ENCODE results near the gene FOXP1. TPM values are rescaled to one million over a fixed set of nuclear protein-coding genes. Genes with fewer than 3 reads are reported as not detected.
A peak's percentile ranks its signal among the peaks of the same experiment; 100 is the strongest.

The FOXP1 gene
- 128 TPM for total RNA-seq

DNA sequence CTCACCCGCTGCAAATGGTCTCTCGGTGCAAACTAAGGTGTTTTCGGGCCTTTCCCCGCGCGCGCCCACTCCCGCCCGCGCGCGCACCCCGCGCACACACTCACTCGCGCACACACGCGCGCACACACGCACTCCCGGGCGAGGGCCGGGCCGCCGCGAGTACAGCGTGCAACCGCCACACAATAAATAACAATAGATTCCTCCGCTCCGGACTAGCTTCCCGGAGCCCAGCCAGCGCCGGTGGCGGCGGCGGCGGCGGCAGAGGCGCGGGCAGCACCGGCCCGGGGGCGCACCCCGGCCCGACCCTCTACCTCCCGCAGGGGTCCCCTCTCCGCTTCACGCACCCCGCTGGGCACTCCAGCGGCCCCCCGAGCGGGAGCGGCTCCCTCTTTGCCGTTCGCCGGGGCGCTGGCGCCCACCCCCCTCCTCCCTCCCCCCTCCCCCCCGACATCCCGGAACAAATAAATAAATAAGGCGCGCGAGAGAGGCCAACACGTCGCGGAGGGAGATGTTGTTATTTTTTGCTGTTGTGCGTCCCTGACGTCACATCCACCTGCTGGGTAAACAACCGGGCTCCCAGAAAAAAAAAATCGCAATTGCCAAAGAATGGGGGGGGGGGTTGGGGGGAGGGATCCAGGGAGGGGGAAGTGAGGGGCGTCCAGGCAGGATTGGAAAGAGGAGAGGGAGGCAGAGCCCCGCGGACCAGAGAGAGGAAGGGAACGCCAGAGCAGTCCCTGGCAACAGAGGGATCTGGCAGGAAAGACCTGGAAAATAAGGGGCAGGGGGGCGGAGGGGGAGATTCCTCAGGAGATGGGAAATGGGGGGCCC is at the start of gene FOXP1:
Gene FOXP1, minus strand, starts transcription at position 163 of the 828 bp plus-strand sequence. CDS start 385,347 bp downstream, outside the sequence.
- peak; percentile 84 for DNase-seq (ENCODE audit: low spot score)

GRCh38 chr3:71629711-71630110 is 46.2 kb upstream of the FOXP1 start:
- peak; percentile 40 for DNase-seq (ENCODE audit: low spot score)

- peak; percentile 13 for DNase-seq (ENCODE audit: low spot score)
Measured at GRCh38 chr3:71629289-71629688, 45.8 kb upstream of the FOXP1 start.

GRCh38 chr3:71628522-71628921 is 45.0 kb upstream of the FOXP1 start:
- DNase-seq (ENCODE audit: low spot score) = no peak

DNA sequence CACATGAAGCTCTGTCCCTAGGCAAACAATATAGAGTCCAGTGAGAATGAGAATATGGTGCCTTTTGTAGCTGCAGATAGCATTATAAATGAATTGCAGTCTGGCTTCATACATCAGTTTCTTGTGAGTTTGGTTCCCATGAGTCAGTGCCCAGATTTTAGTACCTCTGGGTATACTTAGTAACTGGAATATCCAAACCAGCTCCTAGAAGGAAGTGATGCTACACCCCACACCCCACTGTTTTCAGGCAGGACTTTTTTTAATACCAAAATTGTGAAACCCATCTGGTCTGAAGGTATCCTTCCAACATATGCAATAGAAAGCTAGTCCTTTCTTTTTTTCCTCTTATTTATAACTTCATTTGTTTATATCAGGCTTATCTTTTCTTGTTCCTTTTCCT is 42.1 kb upstream of the FOXP1 start:
- no peak for DNase-seq (ENCODE audit: low spot score)

- no peak for DNase-seq (ENCODE audit: low spot score)
Measured at GRCh38 chr3:71621825-71622537, 38.5 kb upstream of the FOXP1 start.

DNA sequence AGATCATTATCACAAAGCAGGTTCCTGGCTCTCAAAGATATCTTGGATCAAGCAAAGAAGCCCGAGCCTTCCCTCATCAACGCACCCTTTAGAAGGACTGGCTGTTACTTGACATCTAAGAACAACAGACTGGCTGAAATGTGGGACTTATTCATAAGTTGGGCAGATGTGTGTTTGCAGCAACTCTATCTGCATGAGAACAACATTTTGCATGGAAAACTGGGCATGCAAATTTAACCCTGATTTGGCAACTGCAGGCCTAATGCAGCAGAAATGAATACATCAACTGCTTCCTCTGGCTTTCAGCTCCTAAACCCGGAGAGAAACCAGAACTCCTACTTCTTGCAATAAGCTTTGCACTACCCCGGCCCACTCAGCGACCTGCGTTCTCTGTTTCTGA is 35.0 kb upstream of the FOXP1 start:
- no peak for DNase-seq (ENCODE audit: low spot score)

GRCh38 chr3:71616571-71617021 is 33.1 kb upstream of the FOXP1 start:
- DNase-seq (ENCODE audit: low spot score) = no peak

DNA sequence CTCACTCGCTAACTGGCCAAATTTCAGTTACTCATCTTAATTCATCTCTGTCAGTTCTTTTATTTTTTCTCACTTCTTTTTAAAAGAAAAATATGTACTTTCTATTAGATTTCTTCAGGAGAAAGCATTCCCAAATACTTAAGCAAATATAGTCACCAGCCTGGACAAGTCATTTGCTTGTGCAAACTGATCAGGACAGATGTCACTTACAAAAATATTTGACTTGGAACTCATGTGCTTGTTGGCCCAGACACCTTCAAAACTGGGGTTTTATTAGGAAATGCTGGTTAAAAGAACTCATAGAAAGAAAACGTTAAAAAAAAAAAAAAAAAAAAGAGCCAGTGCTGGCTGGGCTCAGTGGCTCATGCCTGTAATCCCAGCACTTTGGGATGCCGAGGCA is 31.3 kb upstream of the FOXP1 start:
- DNase-seq (ENCODE audit: low spot score) = no peak

DNA sequence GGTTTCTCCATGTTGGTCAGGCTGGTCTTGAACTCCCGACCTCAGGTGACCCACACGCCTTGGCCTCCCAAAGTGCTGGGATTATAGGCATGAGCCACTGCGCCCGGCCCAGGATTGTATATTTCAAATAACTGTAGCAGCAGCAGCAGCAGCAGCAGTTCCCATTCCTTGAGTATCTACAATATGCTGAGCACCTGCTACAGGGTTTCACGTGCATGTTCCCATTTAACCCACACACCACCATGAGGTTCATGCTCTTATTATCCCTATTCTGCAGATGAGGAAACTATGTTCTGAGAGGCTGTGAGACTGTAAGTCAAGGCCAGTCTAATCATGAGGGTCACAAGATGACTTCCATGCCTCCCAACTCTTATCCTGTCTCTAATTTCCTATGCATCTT is 30.9 kb upstream of the FOXP1 start:
- DNase-seq (ENCODE audit: low spot score) = no peak

GRCh38 chr3:71611099-71611498 is 27.6 kb upstream of the FOXP1 start:
- DNase-seq (ENCODE audit: low spot score) = no peak

- DNase-seq (ENCODE audit: low spot score) = no peak
Measured at GRCh38 chr3:71607364-71607763, 23.8 kb upstream of the FOXP1 start.

GRCh38 chr3:71606582-71606981 is 23.1 kb upstream of the FOXP1 start:
- DNase-seq (ENCODE audit: low spot score) = no peak

DNA sequence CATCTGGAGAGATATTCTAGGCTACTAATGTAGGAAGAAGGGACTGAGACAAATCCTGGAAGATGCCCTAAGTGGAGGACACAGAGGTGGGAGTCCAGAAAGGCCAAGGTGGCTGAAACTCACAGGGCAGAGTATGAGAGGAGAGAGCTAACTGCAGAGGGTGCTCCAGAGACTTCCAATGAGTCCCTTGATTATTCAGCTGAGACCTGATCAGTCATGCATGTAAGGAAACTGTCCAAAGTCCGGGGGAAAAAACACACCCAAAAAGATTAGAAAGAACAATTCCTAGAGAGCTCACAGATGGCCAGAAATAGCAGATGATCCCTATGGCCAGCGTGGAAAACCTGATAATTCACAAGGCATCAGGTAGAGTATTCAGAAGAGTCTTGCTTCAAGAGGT is 18.7 kb upstream of the FOXP1 start:
- DNase-seq (ENCODE audit: low spot score) = no peak

- DNase-seq (ENCODE audit: low spot score) = no peak
Measured at GRCh38 chr3:71601811-71602210, 18.3 kb upstream of the FOXP1 start.

- DNase-seq (ENCODE audit: low spot score) = no peak
Measured at GRCh38 chr3:71600646-71601288, 17.2 kb upstream of the FOXP1 start.

DNA sequence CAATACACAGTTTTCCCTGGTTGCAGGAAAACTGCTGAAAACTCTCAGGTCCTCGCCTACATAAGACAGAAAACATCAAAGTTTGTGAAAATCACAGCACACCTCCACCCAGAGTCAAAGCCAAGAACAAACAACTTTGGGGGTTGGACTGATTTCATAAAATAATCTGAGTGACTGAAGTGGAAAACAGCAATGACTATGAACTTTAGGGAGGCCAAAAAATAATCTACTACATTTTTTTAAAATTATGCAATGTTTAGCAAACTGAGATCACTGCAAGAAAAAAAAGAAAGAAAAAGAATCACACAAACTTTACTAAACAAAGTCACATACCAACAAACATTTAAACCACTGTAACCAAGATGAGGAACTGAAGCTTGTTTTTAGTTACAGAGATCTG is 15.9 kb upstream of the FOXP1 start:
- DNase-seq (ENCODE audit: low spot score) = no peak

- no peak for DNase-seq (ENCODE audit: low spot score)
Measured at GRCh38 chr3:71598292-71598691, 14.8 kb upstream of the FOXP1 start.

GRCh38 chr3:71597286-71597685 is 13.8 kb upstream of the FOXP1 start:
- no peak for DNase-seq (ENCODE audit: low spot score)

DNA sequence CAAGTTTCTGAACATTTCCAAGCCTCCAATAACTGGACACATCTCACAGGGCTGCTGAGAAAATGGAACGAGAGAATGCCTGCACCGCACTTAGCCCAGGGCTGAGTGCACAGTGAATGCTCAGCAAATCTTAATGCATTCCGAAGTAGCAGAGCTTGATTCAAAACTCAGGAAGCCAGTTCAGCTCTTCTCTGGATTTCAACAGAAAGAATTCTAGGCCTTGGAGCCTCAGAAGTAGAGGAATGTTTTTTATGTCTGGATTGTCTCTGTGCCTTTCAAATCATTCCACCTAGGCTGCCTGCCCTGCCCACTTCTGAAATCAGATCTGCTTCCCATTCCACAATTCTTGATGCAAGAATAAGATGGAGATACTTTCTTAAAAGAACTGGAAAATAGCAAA is 9.6 kb upstream of the FOXP1 start:
- no peak for DNase-seq (ENCODE audit: low spot score)

DNA sequence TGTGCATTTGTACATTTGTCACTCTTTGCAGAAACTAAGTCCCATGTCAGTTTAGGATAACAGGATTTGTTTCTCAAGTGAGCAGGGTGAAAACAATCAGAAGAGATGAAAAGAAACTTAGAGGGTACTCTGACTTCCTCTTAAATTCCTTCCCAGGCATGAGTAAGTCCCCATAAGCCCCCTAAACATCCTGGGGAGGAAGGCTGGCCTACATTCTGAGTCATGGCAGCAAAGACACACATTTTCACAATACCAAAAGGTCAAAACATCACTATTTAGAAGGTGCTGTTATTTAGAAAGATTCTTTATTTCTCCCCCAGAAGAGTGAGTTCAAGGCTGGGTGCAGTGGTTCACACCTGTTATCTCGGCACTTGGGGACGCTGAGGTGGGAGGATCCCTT is 7.6 kb upstream of the FOXP1 start:
- no peak for DNase-seq (ENCODE audit: low spot score)

GRCh38 chr3:71589132-71589531 is 5.6 kb upstream of the FOXP1 start:
- no peak for DNase-seq (ENCODE audit: low spot score)

- no peak for DNase-seq (ENCODE audit: low spot score)
Measured at GRCh38 chr3:71587958-71588357, 4.4 kb upstream of the FOXP1 start.
